NCI-H526 treated with DMSO at 0.1 percent for 48 hours (cell line): ENCODE measurements around the gene RASA1.
A peak's percentile ranks its signal among the peaks of the same experiment; 100 is the strongest.
"Not testable (repeated sequence)": the region's sequence is repeated elsewhere in the genome, so short reads cannot be mapped to it uniquely, and the experiment has no call there.

Experiments used
- DNase-seq: peaks from one replicate; lab custom pipeline; 2025; lab: John Stamatoyannopoulos, UW

RASA1 gene

DNA sequence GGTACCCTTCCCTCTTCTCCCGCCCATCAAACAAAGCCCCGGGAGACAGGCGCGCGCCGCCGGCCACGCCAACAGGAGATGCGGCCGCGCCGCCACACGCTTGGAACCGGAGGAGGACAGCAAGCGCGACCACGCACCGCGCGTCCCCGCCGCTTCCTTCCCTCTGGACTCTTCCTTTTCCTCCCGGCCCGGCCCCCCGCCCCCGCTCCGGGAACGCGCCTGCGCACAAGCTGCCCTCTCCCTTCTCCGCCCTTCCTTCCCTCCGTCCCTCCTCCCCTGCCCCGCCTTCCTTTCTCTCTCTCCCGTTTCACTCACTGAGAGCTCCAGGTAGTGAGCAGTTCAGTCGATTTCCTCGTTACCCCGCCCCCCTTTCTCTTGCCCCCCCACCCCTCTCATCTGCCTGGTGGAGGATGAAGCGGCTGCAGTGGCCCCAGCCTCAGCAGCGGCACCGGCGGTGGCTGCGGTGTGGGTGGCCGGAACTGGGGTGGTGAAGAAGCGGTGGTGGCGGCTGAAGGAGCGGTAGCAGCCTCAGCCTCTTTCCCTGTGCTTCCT is at the start of gene RASA1:
TSS of gene RASA1 (plus strand) at position 310 of the 552 bp plus-strand sequence. CDS start 569 bp downstream, outside the sequence.
- DNase-seq, result peak; percentile 75

DNA sequence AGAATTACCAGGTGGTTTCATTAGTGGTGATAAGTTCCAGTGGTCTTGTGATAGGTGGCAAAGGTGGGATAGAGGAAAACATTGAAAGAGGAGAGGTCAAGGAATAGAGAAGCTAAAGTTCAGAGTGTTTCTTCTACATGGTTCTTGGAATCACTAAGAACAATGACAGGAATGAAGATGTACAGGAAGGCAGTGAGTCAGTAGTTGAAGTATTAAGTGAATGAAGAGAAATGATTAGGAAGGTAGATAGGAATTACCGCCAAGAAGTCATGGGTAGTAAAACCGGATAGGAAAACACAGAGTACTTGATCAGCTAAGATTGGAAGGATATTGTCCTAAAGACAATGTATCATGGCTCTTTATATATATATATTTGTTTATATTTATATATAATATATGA is 37.9 kb upstream of the RASA1 start:
- DNase-seq, result no peak

GRCh38 chr5:87231037-87231808 is 36.5 kb upstream of the RASA1 start:
- DNase-seq, result no peak

DNA sequence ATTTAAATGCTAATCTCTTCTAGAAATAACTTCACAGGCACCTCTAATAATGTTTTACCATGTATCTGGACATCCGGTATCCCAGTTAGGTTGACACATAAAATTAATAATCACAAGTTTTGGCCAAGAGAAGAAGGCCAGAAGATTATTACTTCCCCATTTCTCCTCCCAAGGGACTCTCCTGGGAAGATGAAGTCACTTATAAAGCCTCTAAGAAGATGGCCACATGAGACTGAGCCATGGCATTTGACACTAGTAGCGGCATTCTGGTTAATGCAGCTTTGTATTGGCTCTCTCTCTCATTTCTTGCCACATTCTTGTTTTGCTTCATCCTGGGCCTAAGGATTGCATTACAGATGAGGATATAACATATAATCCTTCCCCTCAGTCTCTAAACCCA is 34.5 kb upstream of the RASA1 start:
- no peak for DNase-seq

GRCh38 chr5:87241555-87241954 is 26.1 kb upstream of the RASA1 start:
- DNase-seq, result no peak

GRCh38 chr5:87242242-87242641 is 25.4 kb upstream of the RASA1 start:
- DNase-seq, result no peak

- no peak for DNase-seq
Measured at GRCh38 chr5:87243161-87243844, 24.4 kb upstream of the RASA1 start.

DNA sequence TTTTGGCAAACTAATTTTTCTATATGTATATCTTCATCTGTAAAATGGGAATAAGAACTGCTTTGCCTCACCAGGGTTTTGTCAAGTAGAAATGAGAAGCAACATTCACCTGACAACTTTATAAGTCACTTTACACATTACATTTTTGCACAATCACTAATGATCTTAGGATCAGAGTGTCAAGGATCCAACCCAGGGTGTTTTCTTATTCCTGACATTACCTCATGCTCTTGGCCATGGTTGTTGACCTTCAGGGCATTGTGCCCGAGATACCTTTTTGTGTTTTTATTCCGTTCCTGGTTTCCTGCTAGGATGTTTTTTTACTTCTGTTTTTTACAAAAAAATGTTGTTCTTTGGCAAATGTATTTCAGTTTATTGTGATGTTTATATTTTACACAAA is 22.2 kb upstream of the RASA1 start:
- DNase-seq, result no peak

DNA sequence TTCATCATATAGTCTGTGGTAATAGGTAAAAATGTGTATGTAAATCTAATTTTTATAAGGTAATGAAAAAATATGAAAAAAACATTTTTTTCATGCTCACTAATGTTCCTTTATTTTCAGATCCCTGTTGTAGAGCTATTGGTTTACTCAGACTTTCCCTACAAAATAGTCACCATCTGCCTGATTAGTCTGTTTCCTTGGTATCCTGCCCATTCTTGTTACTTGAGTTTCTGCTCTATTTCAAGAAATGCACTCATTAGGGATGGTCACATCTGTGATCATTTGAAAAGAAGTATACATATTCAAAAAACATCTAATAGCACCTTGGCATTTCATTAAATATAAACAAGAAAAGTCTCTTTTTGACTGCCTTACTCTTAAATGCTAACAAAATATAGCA is 21.6 kb upstream of the RASA1 start:
- DNase-seq, result no peak

DNA sequence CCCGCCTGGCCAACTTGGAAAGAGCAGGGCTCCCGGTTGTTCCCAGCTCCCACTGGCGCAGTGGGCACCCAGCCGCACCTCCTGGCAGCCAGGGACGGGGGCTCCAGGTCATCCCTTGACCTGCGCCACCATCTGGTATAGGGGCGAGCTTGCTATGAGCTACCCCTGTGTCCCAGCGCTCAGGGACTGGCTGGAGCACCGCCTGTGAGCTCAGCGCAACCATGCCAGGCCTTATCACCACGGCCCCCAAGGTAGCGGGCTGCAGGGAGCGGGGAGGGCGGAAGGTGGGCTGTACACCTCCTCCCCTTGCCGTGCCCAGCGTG is 15.4 kb upstream of the RASA1 start:
- DNase-seq, result no peak

DNA sequence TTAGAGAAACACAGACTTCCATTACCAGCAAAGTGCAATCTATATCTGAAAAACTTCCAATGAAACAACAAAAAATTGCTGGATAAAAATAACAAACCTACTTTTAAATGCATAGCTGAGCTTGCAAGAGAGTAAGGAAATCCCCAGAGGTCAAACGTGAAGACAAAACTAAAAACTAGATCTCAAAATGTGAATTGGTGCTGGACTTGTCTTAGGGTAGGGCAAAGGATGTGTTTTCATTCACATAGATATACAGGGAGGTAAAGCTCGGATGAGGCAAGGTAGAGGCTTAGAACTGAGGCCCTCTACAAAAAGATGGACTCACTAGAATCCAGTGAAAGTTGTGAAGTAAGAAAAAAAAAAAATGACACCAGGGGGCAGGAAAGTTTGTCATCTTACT is 13.6 kb upstream of the RASA1 start:
- no peak for DNase-seq

GRCh38 chr5:87258507-87258906 is 9.2 kb upstream of the RASA1 start:
- no peak for DNase-seq

- DNase-seq, result no peak
Measured at GRCh38 chr5:87260604-87261192, 7.0 kb upstream of the RASA1 start.

DNA sequence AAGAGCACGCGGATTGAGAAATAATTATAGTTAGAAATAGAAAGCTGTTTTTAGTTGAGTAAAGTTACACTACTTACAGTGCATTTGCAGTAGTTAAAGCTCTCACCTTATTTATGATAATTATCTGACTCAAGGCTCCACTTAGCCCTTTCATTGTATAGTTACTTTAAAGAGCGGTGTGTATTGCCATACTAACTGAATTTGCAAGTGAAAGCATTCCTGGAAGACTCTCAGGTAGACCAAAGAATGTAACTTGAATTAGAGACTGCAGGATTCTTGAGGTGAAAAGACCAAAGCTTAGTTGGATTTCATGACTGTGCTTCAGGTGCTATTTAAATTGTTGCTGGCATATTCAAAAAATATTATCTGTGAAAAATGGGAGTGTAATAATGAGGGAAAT is 4.2 kb upstream of the RASA1 start:
- no peak for DNase-seq

DNA sequence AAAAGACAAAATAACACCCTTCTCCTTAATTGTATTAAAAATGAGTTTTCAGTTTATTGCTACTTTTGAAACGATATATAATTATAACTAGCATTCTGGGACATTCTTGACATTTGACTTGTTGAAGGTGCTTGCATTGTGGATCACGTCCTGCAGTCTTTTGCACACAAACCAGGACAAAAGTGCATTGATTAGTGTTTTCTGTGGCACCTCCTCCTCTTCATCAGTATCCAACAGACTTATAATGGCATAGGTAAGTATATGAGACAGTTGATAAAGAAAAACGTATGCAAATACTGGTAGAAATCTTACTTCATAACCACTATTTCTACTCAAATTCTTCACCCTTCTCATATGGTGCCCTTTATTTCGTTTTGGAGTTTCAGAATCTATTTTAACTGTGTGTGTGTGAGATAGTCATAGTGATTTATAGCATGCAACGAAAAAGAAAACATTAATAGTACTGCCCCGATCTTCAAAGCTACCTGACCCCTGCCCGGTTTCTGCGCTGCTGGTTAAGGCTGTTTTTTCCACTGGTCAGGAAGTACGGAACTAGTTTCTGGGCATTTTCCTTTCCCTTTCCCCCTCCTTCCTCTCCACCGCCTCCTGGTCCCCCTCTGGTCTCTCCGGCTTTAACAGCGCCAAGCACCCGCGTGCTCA is 639 bp upstream of the RASA1 start:
- peak; percentile 30 for DNase-seq

GRCh38 chr5:87268126-87268969 is 665 bp downstream of the RASA1 start:
- peak; percentile 5 for DNase-seq

GRCh38 chr5:87268970-87269377 is 1.3 kb downstream of the RASA1 start:
- no peak for DNase-seq

- not testable (repeated sequence) for DNase-seq
Measured at GRCh38 chr5:87270888-87271287, 3.2 kb downstream of the RASA1 start.

DNA sequence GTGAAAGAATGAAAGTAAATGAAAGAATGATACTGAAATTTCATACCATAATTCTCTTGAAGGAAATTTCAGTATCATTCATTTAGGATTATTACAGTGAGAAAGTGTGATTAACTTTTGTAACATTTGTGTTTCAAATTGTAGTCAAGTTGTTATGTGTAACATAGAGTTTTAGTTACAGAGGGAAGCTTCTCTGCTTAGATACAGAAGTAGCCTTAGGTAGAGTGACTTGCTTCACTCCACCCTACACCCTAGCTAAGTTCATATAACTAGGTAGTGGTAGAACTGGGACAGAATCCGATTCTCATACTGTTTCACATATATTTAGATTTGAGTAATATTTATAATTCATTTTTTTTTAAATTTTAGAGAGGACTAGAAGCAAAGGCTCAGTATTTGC is 9.0 kb downstream of the RASA1 start:
- no peak for DNase-seq

DNA sequence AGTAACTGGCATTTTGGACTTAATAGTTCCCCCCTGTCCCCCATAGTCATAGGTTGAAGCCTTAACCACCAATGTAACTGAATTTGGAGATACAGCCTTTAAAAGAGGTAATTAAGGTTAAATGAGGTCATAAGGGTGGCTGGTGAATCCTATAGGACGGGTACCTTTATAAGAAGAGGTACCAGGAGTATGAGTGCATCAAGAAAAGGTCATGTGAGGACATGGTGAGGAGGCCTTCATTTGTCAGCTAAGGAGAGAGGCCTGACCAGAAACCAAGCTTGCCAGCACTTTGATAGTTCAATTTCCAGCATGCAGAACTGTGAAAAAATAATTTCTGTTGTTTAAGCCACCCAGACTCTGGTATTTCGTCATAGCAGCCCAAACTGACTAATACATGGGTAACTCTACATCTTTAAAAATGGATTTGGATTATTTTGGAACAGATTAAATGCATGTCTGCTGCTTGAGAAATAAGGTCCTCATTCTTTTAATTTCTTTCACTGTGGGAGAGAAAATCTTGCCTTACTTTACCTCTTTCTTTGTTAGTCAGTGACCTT is 9.7 kb downstream of the RASA1 start:
- no peak for DNase-seq

GRCh38 chr5:87278590-87279100 is 11.0 kb downstream of the RASA1 start:
- no peak for DNase-seq
